ENCODE measurements around the gene ARVCF. TPM values are rescaled to one million over a fixed set of nuclear protein-coding genes. Genes with fewer than 3 reads are reported as not detected.
A peak's percentile ranks its signal among the peaks of the same experiment; 100 is the strongest.

Gene ARVCF
- total and polyA plus RNA-seq, 9 of the 15 experiments (the other 6 are each of a cell fraction or from before 2014, with no cell fraction given), result 0.03 to 97.4 (median 15.6) TPM

- no peak for TF ChIP-seq PTBP1 (IDR thresholded peaks at IDR 0.05; ENCODE audit: low read depth, low read length)
- TF ChIP-seq SUPT5H (IDR thresholded peaks at IDR 0.05), result no peak
- TF ChIP-seq ZNF347 (CRISPR knock-in tag; IDR thresholded peaks at IDR 0.05; ENCODE audit: low read depth), result no peak
- 0 out of 2 replicates have a peak, but pooled peaks have one; percentile 62 for TF ChIP-seq PHB (CRISPR knock-in tag; IDR thresholded peaks at IDR 0.05)
- no peak for TF ChIP-seq NFYB (IDR thresholded peaks at IDR 0.05; ENCODE audit: extremely low read depth, insufficient read length)
- peak; percentile 24; the same call in 1 of the 2 replicates for TF ChIP-seq POLR2AphosphoS5 (IDR thresholded peaks at IDR 0.05; ENCODE audit: control insufficient read depth, insufficient read depth, low read depth, low read length)
- no peak for TF ChIP-seq RBM17 (IDR thresholded peaks at IDR 0.05; ENCODE audit: borderline replicate concordance, low read depth, low read length)
- TF ChIP-seq GTF2F1 (IDR thresholded peaks at IDR 0.05; ENCODE audit: low read depth, low read length), result 0 out of 2 replicates have a peak, but pooled peaks have one; percentile 14
- no peak for TF ChIP-seq ZNF239 (CRISPR knock-in tag; IDR thresholded peaks at IDR 0.05)
- 0 out of 2 replicates have a peak, but pooled peaks have one; percentile 44 for TF ChIP-seq HMGXB4 (CRISPR knock-in tag; IDR thresholded peaks at IDR 0.05)
- no peak for TF ChIP-seq ELF1 (tag; IDR thresholded peaks at IDR 0.05)
- peak; percentile 53 for TF ChIP-seq HMGN3 (IDR thresholded peaks at IDR 0.05; ENCODE audit: borderline replicate concordance, extremely low read depth, insufficient read length, low read depth, low read length)
- TF ChIP-seq POLR2G (IDR thresholded peaks at IDR 0.05; ENCODE audit: low read depth, low read length), result peak; percentile 66
Observed at GRCh38 chr22:20065896-20066616, 49.4 kb upstream of the ARVCF start (continued).

Measured in K562 (cell line).